Measurements from ENCODE around the gene COL24A1. TPM values are rescaled to one million over a fixed set of nuclear protein-coding genes. Genes with fewer than 3 reads are reported as not detected.

Gene COL24A1
- total RNA-seq, 1 experiment from 2014 or later = 0.15 TPM

DNA sequence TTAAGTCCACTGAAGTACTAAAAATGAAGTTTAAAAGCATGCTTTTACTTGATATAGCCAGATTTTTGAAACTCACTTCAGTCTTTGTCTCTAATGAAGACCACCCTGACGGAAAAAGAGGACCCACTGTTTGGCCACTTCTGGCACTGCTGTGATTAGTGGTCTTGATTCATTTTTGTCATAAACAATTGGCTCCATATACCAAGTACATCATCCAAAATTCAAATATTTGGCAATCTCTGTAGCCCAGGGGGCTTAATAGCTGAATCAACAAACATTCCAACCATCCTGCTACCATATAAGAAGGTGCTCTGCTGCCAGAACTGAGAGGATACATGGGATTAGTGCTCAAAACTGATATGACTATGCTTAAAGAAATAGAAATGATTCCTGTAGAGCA lies 156.0 kb downstream of the COL24A1 start:
- Histone ChIP-seq H3K4me1 (ENCODE audit: insufficient read depth, low read length, poor library complexity, severe bottlenecking) (no peaks in the 10 kb centered on the region), H3K27me3 (replicated peaks; ENCODE audit: insufficient read depth, low read depth, low read length, poor library complexity) (no peaks in the 10 kb centered on the region), H3K27ac (ENCODE audit: low read depth, low read length, poor library complexity, severe bottlenecking) (no peak overlapping the region), H3K36me3 (ENCODE audit: insufficient read depth, low read length, poor library complexity, severe bottlenecking) (no peaks in the 10 kb centered on the region), H3K9me3 (ENCODE audit: low read depth, low read length, poor library complexity, severe bottlenecking) (peaks cover 1% of the 10 kb centered on the region), H3K4me3 (ENCODE audit: low read depth, low read length, poor library complexity, severe bottlenecking) (no peak overlapping the region)
- intact Hi-C loops (cut with micrococcal nuclease; ENCODE audit: unreplicated experiment) = no loop called here
- no peak for DNase-seq (ENCODE audit: low spot score)
- ChIA-PET POLR2A (ENCODE audit: low non-redundant PET) (no interaction called here), CTCF (no interaction called here)
- BruUV-seq (replicated peaks) = no TSS peak
- no peak for TF ChIP-seq EZH2 (IDR thresholded peaks at IDR 0.05; ENCODE audit: borderline replicate concordance, low read depth, low read length, poor library complexity, severe bottlenecking)
- TF ChIP-seq, protein P1, sequence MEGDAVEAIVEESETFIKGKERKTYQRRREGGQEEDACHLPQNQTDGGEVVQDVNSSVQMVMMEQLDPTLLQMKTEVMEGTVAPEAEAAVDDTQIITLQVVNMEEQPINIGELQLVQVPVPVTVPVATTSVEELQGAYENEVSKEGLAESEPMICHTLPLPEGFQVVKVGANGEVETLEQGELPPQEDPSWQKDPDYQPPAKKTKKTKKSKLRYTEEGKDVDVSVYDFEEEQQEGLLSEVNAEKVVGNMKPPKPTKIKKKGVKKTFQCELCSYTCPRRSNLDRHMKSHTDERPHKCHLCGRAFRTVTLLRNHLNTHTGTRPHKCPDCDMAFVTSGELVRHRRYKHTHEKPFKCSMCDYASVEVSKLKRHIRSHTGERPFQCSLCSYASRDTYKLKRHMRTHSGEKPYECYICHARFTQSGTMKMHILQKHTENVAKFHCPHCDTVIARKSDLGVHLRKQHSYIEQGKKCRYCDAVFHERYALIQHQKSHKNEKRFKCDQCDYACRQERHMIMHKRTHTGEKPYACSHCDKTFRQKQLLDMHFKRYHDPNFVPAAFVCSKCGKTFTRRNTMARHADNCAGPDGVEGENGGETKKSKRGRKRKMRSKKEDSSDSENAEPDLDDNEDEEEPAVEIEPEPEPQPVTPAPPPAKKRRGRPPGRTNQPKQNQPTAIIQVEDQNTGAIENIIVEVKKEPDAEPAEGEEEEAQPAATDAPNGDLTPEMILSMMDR (conservative IDR thresholded peaks at IDR 0.05; ENCODE audit: low read depth, low read length) = no peak

DNA sequence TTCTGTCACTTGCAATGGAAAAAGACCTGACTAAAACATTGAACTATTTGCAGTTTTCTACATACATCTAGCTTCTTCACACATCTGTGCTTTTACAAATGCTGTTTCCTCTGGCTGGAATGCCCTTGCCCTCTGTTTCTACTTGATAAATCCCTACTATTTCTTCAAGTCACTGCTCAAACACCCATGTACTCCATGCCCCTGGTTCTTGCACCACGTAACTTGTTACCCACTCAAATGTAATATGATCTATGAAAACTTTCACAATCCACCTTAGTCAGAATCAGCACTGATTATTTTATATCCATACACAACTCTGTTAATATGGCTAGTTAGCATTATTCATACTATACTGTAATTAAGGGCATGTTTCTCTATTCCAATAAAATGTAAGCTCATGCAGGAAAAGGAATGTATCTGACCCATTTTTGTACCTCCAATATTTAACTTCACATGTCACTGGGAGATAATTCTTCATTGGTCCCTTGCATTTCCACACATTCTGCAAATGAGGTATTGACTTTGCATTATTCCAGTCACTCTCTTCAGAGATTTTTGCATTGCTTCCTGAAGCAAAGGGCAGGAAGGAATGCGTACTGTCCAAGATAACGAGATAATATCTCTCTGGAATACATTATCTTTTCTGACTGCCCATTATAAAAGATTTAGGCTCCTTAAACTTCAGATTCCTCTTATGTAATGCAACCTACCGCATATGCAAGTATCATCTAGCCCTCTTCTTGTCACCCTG lies 158.3 kb downstream of the COL24A1 start:
- Histone ChIP-seq H3K36me3 (ENCODE audit: insufficient read depth, low read length, poor library complexity, severe bottlenecking) (no peaks in the 10 kb centered on the region), H3K4me3 (ENCODE audit: low read depth, low read length, poor library complexity, severe bottlenecking) (no peak overlapping the region), H3K27ac (ENCODE audit: low read depth, low read length, poor library complexity, severe bottlenecking) (no peak overlapping the region), H3K4me1 (ENCODE audit: insufficient read depth, low read length, poor library complexity, severe bottlenecking) (no peaks in the 10 kb centered on the region), H3K9me3 (ENCODE audit: low read depth, low read length, poor library complexity, severe bottlenecking) (no peaks in the 10 kb centered on the region), H3K27me3 (replicated peaks; ENCODE audit: insufficient read depth, low read depth, low read length, poor library complexity) (no peaks in the 10 kb centered on the region)
- no peak for DNase-seq (ENCODE audit: low spot score)
- BruUV-seq (replicated peaks) = no TSS peak
- ChIA-PET POLR2A (ENCODE audit: low non-redundant PET) (no interaction called here), CTCF (no interaction called here)
- TF ChIP-seq, protein P1 (conservative IDR thresholded peaks at IDR 0.05; ENCODE audit: low read depth, low read length) = no peak
- TF ChIP-seq EZH2 (IDR thresholded peaks at IDR 0.05; ENCODE audit: borderline replicate concordance, low read depth, low read length, poor library complexity, severe bottlenecking) = no peak
- intact Hi-C loops (cut with micrococcal nuclease; ENCODE audit: unreplicated experiment) = no loop called here

DNA sequence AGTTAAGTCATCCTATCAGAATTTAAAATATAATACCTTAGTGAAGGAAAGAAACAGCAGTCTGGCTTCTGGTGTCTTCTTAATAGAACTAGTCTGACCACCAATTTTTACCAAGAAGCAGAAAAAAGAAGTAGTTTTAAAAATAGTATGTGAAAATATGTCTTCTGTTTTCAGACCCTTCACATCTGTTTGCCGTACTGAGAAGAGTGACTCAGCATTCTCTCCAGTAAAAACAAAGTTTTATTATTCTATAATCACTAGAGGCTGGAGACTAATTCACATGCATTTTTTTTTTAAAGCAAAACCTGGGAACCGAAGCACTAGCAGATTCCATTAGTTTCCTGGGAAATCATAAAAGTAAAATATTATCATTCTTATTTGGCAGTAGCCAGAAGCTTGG lies 163.8 kb downstream of the COL24A1 start:
- Histone ChIP-seq H3K27me3 (replicated peaks; ENCODE audit: insufficient read depth, low read depth, low read length, poor library complexity) (no peaks in the 10 kb centered on the region), H3K4me1 (ENCODE audit: insufficient read depth, low read length, poor library complexity, severe bottlenecking) (no peaks in the 10 kb centered on the region), H3K36me3 (ENCODE audit: insufficient read depth, low read length, poor library complexity, severe bottlenecking) (no peaks in the 10 kb centered on the region), H3K4me3 (ENCODE audit: low read depth, low read length, poor library complexity, severe bottlenecking) (no peak overlapping the region), H3K27ac (ENCODE audit: low read depth, low read length, poor library complexity, severe bottlenecking) (no peak overlapping the region), H3K9me3 (ENCODE audit: low read depth, low read length, poor library complexity, severe bottlenecking) (no peaks in the 10 kb centered on the region)
- ChIA-PET POLR2A (ENCODE audit: low non-redundant PET) (no interaction called here), CTCF (no interaction called here)
- intact Hi-C loops (cut with micrococcal nuclease; ENCODE audit: unreplicated experiment) = no loop called here
- peak; percentile 10 for DNase-seq (ENCODE audit: low spot score)
- BruUV-seq (replicated peaks) = no TSS peak
- TF ChIP-seq EZH2 (IDR thresholded peaks at IDR 0.05; ENCODE audit: borderline replicate concordance, low read depth, low read length, poor library complexity, severe bottlenecking) = no peak
- TF ChIP-seq, protein P1 (conservative IDR thresholded peaks at IDR 0.05; ENCODE audit: low read depth, low read length) = no peak

Data from A673 (cell line).